Measurements from ENCODE around the gene ARHGAP12.

ARHGAP12 gene

DNA sequence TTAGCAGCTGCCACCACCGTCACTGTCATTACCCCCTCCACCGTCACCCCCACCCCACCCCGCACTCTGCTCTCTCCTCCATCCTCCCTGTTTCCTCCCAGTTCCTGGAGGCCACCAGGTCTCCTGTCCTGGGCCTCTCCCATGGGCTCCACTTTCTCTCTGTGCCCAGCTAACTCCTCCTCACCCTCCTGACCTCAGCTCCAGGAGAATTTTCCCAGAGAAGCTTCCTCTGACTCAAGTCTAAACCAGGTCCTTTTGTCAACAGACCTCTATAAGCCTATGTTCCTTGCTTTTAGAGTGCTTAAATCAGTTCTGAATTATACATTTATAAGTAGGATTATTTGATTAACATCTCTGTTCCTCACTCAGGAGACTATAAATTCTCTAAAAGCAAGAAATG is 150.0 kb downstream of the ARHGAP12 start:
- ATAC-seq (ENCODE audit: low read depth) (no peak), DNase-seq (ENCODE audit: low spot score) (no peak)
- H3K4me1 ChIP-seq (ENCODE audit: insufficient read depth, poor library complexity, severe bottlenecking), result no peaks in the 10 kb centered on the region
- no peaks in the 10 kb centered on the region for H3K9me3 ChIP-seq (ENCODE audit: severe bottlenecking)
- H3K4me3 ChIP-seq (ENCODE audit: severe bottlenecking), result no peak overlapping the region
- H3K27me3 ChIP-seq (ENCODE audit: insufficient read depth, poor library complexity, severe bottlenecking), result no peaks in the 10 kb centered on the region
- H3K36me3 ChIP-seq (ENCODE audit: low read depth), result no peaks in the 10 kb centered on the region
- no peak overlapping the region for H3K27ac ChIP-seq (ENCODE audit: poor library complexity, severe bottlenecking)
- TF ChIP-seq, protein P1, sequence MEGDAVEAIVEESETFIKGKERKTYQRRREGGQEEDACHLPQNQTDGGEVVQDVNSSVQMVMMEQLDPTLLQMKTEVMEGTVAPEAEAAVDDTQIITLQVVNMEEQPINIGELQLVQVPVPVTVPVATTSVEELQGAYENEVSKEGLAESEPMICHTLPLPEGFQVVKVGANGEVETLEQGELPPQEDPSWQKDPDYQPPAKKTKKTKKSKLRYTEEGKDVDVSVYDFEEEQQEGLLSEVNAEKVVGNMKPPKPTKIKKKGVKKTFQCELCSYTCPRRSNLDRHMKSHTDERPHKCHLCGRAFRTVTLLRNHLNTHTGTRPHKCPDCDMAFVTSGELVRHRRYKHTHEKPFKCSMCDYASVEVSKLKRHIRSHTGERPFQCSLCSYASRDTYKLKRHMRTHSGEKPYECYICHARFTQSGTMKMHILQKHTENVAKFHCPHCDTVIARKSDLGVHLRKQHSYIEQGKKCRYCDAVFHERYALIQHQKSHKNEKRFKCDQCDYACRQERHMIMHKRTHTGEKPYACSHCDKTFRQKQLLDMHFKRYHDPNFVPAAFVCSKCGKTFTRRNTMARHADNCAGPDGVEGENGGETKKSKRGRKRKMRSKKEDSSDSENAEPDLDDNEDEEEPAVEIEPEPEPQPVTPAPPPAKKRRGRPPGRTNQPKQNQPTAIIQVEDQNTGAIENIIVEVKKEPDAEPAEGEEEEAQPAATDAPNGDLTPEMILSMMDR (IDR thresholded peaks at IDR 0.05; ENCODE audit: poor library complexity, severe bottlenecking), result no peak

DNA sequence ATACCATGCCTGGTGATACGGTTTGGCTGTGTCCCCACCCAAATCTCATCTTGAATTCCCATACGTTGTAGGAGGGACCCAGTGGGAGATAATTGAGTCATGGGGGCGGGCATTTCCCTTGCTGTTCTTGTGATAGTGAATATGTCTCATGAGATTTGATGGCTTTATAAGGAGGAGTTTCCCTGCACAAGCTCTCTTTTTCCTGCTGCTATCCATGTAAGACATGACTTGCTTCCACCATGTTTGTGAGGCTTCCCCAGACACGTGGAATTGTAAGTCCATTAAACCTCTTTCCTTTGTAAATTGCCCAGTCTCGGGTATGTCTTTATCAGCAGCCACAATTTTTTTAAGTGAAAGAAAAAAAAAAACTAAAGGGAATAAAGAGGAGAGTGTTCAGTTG is 152.5 kb downstream of the ARHGAP12 start:
- no peak overlapping the region for H3K4me3 ChIP-seq (ENCODE audit: severe bottlenecking)
- H3K9me3 ChIP-seq (ENCODE audit: severe bottlenecking), result no peaks in the 10 kb centered on the region
- DNase-seq (ENCODE audit: low spot score), result no peak
- H3K27me3 ChIP-seq (ENCODE audit: insufficient read depth, poor library complexity, severe bottlenecking), result no peaks in the 10 kb centered on the region
- no peak overlapping the region for H3K27ac ChIP-seq (ENCODE audit: poor library complexity, severe bottlenecking)
- no peak for ATAC-seq (ENCODE audit: low read depth)
- TF ChIP-seq, protein P1 (IDR thresholded peaks at IDR 0.05; ENCODE audit: poor library complexity, severe bottlenecking), result no peak
- no peaks in the 10 kb centered on the region for H3K36me3 ChIP-seq (ENCODE audit: low read depth)
- H3K4me1 ChIP-seq (ENCODE audit: insufficient read depth, poor library complexity, severe bottlenecking), result no peaks in the 10 kb centered on the region

DNA sequence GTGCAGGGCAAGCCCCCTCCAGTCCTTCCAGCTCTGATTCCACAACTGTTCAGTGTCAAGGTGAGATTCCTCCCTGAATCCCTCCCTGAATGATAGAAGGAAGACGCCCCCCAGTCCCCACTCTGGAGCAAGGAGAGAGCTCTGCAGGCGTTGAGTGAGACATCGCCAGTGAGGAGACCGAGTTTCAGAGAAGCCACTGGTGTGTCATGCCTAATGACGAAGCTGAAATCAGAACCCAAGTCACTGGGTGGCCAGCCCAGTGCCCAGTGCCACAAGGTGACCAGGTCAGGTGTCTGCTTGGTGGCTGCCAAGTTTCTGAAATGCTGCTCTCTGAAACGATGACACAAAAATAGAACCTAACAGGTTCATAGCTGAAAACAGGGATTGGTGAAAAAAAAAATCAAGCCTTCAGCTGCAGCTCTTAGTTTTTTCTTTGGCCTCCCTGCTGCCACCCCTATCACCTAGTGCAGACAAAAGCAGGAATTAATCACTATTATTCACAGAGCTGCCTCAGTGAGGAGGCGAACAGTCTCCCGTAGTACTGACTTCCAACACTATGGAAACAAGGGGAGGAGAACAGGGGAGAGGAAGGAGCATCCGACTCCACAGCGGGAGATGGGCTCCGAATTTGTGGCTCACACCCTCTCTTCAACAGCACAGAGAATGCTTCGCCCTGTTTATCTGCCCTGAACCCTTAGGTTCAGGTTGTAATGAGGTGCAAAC is 153.5 kb downstream of the ARHGAP12 start:
- TF ChIP-seq, protein P1 (IDR thresholded peaks at IDR 0.05; ENCODE audit: poor library complexity, severe bottlenecking), result no peak
- H3K36me3 ChIP-seq (ENCODE audit: low read depth), result no peaks in the 10 kb centered on the region
- no peak overlapping the region for H3K4me3 ChIP-seq (ENCODE audit: severe bottlenecking)
- no peak for DNase-seq (ENCODE audit: low spot score)
- no peaks in the 10 kb centered on the region for H3K4me1 ChIP-seq (ENCODE audit: insufficient read depth, poor library complexity, severe bottlenecking)
- no peaks in the 10 kb centered on the region for H3K27me3 ChIP-seq (ENCODE audit: insufficient read depth, poor library complexity, severe bottlenecking)
- ATAC-seq (ENCODE audit: low read depth), result no peak
- no peaks in the 10 kb centered on the region for H3K9me3 ChIP-seq (ENCODE audit: severe bottlenecking)
- H3K27ac ChIP-seq (ENCODE audit: poor library complexity, severe bottlenecking), result no peak overlapping the region

- TF ChIP-seq, protein P1 (IDR thresholded peaks at IDR 0.05; ENCODE audit: poor library complexity, severe bottlenecking), result no peak
- no peaks in the 10 kb centered on the region for H3K36me3 ChIP-seq (ENCODE audit: low read depth)
- DNase-seq (ENCODE audit: low spot score) (no peak), ATAC-seq (ENCODE audit: low read depth) (no peak)
- no peak overlapping the region for H3K27ac ChIP-seq (ENCODE audit: poor library complexity, severe bottlenecking)
- peaks cover under 1% of the 10 kb centered on the region for H3K4me1 ChIP-seq (ENCODE audit: insufficient read depth, poor library complexity, severe bottlenecking)
- H3K9me3 ChIP-seq (ENCODE audit: severe bottlenecking), result no peaks in the 10 kb centered on the region
- H3K27me3 ChIP-seq (ENCODE audit: insufficient read depth, poor library complexity, severe bottlenecking), result no peaks in the 10 kb centered on the region
- no peak overlapping the region for H3K4me3 ChIP-seq (ENCODE audit: severe bottlenecking)
Measured at GRCh38 chr10:31774299-31774900, 154.2 kb downstream of the ARHGAP12 start.

DNA sequence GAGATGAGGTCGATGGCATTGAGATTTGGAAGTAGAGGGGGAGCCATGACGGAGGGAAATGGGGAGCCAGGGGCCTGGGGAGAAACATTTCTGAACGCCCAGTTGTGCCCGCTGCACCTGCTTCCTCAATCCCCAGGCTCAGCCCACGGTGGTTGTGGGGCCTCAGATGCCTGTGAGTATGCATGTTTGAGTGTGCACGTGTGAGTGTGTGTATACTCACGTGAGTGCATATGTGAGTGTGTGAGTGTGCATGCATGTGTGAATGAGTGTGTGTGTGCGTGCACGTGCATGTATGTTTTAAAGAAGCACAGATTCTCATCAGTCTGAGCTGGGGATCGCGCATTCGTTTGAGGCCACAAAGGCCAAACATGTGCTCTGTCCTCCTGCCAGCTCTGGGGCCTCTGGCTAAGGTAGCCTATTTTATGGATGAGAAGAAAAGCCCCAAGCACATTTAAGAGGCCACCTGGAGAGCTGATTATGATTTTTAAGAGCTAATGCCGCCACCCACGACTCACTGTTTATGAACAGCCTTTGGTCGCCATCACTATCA is 154.8 kb downstream of the ARHGAP12 start:
- peaks cover 7% of the 10 kb centered on the region for H3K4me1 ChIP-seq (ENCODE audit: insufficient read depth, poor library complexity, severe bottlenecking)
- H3K4me3 ChIP-seq (ENCODE audit: severe bottlenecking), result no peak overlapping the region
- no peak overlapping the region for H3K27ac ChIP-seq (ENCODE audit: poor library complexity, severe bottlenecking)
- no peaks in the 10 kb centered on the region for H3K9me3 ChIP-seq (ENCODE audit: severe bottlenecking)
- no peaks in the 10 kb centered on the region for H3K27me3 ChIP-seq (ENCODE audit: insufficient read depth, poor library complexity, severe bottlenecking)
- ATAC-seq (ENCODE audit: low read depth), result no peak
- no peaks in the 10 kb centered on the region for H3K36me3 ChIP-seq (ENCODE audit: low read depth)
- no peak for DNase-seq (ENCODE audit: low spot score)
- TF ChIP-seq, protein P1 (IDR thresholded peaks at IDR 0.05; ENCODE audit: poor library complexity, severe bottlenecking), result no peak
